ENCODE measurements around the gene EHD2. TPM values are rescaled to one million over a fixed set of nuclear protein-coding genes. Genes with fewer than 3 reads are reported as not detected.

EHD2 gene
- total RNA-seq, 1 experiment from 2014 or later = 60.5 TPM

DNA sequence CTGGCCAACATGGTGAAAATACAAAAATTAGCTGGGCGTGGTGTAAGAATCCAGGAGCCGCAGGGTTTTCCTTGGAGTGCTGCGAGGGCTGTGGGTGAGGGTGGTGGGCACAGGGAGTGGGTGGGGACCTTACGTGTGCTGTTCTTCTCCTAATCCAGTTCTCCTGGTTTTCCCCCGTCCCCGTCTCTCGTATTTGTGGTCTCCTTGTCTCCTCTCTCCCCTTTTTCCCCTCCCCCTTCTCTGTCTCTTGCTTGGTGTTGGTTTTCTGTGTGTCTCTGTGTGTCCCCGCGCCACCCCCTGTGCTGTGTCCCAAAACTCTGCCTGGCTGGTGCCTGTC lies 67.0 kb downstream of the EHD2 start:
- no peaks in the 10 kb centered on the region for H3K27me3 ChIP-seq (ENCODE audit: insufficient read depth, low read length)
- intact Hi-C loops (cut with micrococcal nuclease) = no loop called here
- H3K36me3 ChIP-seq (ENCODE audit: control insufficient read depth in 1 of 2, insufficient read depth in 2 of 2, low read length in 2 of 2) = peaks cover 30 to 38% of the 10 kb centered on the region in 2 experiments; a peak in 3 of 4 replicates
- no peaks in the 10 kb centered on the region for H3K9me2 ChIP-seq (ENCODE audit: insufficient read depth)
- TF ChIP-seq CBX3 (IDR thresholded peaks at IDR 0.05; ENCODE audit: low read depth) (no peak), JUND (IDR thresholded peaks at IDR 0.05) (no peak), FOSL1 (IDR thresholded peaks at IDR 0.05; ENCODE audit: low read depth) (no peak), YY1 (IDR thresholded peaks at IDR 0.05; ENCODE audit: extremely low read depth, insufficient replicate concordance, low read depth, low read length) (no peak), POLR2A (IDR thresholded peaks at IDR 0.05; ENCODE audit: borderline replicate concordance, extremely low read depth, insufficient read depth, insufficient read length) (no peak), ZFX (IDR thresholded peaks at IDR 0.05) (no peak), TCF7L2 (IDR thresholded peaks at IDR 0.05; ENCODE audit: borderline replicate concordance, extremely low read depth, insufficient read depth, insufficient read length) (no peak), SP1 (IDR thresholded peaks at IDR 0.05; ENCODE audit: low read depth) (no peak), ZNF274 (IDR thresholded peaks at IDR 0.05; ENCODE audit: low read depth, low read length) (no peak), SRF (IDR thresholded peaks at IDR 0.05; ENCODE audit: low read depth) (no peak)
- TF ChIP-seq, protein P1, sequence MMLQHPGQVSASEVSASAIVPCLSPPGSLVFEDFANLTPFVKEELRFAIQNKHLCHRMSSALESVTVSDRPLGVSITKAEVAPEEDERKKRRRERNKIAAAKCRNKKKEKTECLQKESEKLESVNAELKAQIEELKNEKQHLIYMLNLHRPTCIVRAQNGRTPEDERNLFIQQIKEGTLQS (IDR thresholded peaks at IDR 0.05) = no peak
- TF ChIP-seq, protein P2, sequence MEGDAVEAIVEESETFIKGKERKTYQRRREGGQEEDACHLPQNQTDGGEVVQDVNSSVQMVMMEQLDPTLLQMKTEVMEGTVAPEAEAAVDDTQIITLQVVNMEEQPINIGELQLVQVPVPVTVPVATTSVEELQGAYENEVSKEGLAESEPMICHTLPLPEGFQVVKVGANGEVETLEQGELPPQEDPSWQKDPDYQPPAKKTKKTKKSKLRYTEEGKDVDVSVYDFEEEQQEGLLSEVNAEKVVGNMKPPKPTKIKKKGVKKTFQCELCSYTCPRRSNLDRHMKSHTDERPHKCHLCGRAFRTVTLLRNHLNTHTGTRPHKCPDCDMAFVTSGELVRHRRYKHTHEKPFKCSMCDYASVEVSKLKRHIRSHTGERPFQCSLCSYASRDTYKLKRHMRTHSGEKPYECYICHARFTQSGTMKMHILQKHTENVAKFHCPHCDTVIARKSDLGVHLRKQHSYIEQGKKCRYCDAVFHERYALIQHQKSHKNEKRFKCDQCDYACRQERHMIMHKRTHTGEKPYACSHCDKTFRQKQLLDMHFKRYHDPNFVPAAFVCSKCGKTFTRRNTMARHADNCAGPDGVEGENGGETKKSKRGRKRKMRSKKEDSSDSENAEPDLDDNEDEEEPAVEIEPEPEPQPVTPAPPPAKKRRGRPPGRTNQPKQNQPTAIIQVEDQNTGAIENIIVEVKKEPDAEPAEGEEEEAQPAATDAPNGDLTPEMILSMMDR (IDR thresholded peaks at IDR 0.05 in 2 of 3, conservative IDR thresholded peaks at IDR 0.05 in 1 of 3; ENCODE audit: borderline replicate concordance in 1 of 3, insufficient read depth in 1 of 3, low read depth in 2 of 3, low read length in 2 of 3) = no peak
- DNase-seq (ENCODE audit: low read depth, low spot score) = no peak
- H3K4me2 ChIP-seq (ENCODE audit: low read length) = peak overlapping the region; percentile 99
- RAD21 ChIA-PET (ENCODE audit: low non-redundant PET in 1 of 2, low total read pairs in 2 of 2, uncharacterized antibody in 2 of 2, unreplicated experiment in 2 of 2) = no interaction called here
- peaks cover 41% of the 10 kb centered on the region for H3K79me2 ChIP-seq (ENCODE audit: insufficient read depth, low read length)
- H3K9ac ChIP-seq (ENCODE audit: low read length) = 0 out of 2 replicates have a peak overlapping the region, but pooled peaks have one; percentile 84
- H4K20me1 ChIP-seq (ENCODE audit: insufficient read depth) = no peaks in the 10 kb centered on the region
- peak overlapping the region in 1 of 2 experiments; percentile 99; a peak in 1 of 4 replicates for H3K4me3 ChIP-seq (replicated peaks in 1 of 2; ENCODE audit: low read depth in 1 of 2, low read length in 2 of 2)
- no peak overlapping the region for H2AFZ ChIP-seq (ENCODE audit: low read depth, low read length, poor library complexity, severe bottlenecking)
- POLR2A ChIA-PET = no interaction called here
- no peak for ATAC-seq
- no peaks in the 10 kb centered on the region for H3K9me3 ChIP-seq (ENCODE audit: control insufficient read depth in 1 of 2, insufficient read depth in 1 of 2, low read depth in 1 of 2, low read length in 2 of 2)
- BruUV-seq (replicated peaks) = no TSS peak
- H3K4me1 ChIP-seq (ENCODE audit: control insufficient read depth in 1 of 2, insufficient read depth in 2 of 2, low read length in 2 of 2) = peaks cover 13 to 24% of the 10 kb centered on the region in 2 experiments; a peak in 3 of 4 replicates
- CTCF ChIA-PET = no interaction called here
- H3K27ac ChIP-seq (ENCODE audit: low read depth, low read length) = peak overlapping the region; percentile 98; the same call in 1 of the 2 replicates

Measured in HCT116 (cell line).